Suprapubic skin (tissue), 4 donors: ENCODE results near the gene LCN12. TPM values are rescaled to one million over a fixed set of nuclear protein-coding genes. Genes with fewer than 3 reads are reported as not detected.
A peak's percentile ranks its signal among the peaks of the same experiment; 100 is the strongest.

Experiments
- DNase-seq, 2 donors: peaks; one replicate each; pipeline ENCODE4 v3.0.0-alpha.2; 2019; ENCODE audit warnings: low spot score in 2 of 2
- H3K27ac ChIP-seq: fragments of 200-600 bp; sonication (generic); one replicate; pipeline ENCODE4 v1.5.1; 2019
- H3K27me3 ChIP-seq: fragments of 200-600 bp; sonication (generic); one replicate; pipeline ENCODE4 v1.5.1; 2019
- H3K36me3 ChIP-seq: fragments of 200-600 bp; sonication (generic); one replicate; pipeline ENCODE4 v1.5.1; 2019
- H3K4me1 ChIP-seq: fragments of 200-600 bp; sonication (generic); one replicate; pipeline ENCODE4 v1.5.1; 2019
- H3K4me3 ChIP-seq: fragments of 200-600 bp; sonication (generic); one replicate; pipeline ENCODE4 v1.5.1; 2019; ENCODE audit warnings: mild to moderate bottlenecking
- H3K9me3 ChIP-seq: fragments of 200-600 bp; sonication (generic); one replicate; pipeline ENCODE4 v1.5.1; 2019
- CTCF ChIP-seq, 2 donors: fragments of 200-600 bp in 1 of 2; fragments of 450-650 bp in 1 of 2; sonication (generic) in 1 of 2; IDR thresholded peaks; one replicate each; pipeline ENCODE4 v1.5.1; 2016 to 2019; ENCODE audit warnings: antibody characterized with exemption in 2 of 2, mild to moderate bottlenecking in 1 of 2, moderate library complexity in 1 of 2
- EP300 ChIP-seq: sonication (generic); formaldehyde crosslinking; IDR thresholded peaks from one replicate; pipeline ENCODE4 v1.6.1; 2017; ENCODE audit warnings: antibody characterized with exemption
- POLR2A ChIP-seq, 2 donors: fragments of 450-650 bp; IDR thresholded peaks; one replicate each; pipeline ENCODE4 v1.6.1; 2017; ENCODE audit warnings: antibody characterized with exemption in 2 of 2, mild to moderate bottlenecking in 2 of 2, moderate library complexity in 2 of 2
- POLR2AphosphoS5 ChIP-seq, 3 donors: sonication (generic); formaldehyde crosslinking; IDR thresholded peaks; one replicate each; pipeline ENCODE4 v1.6.1; 2017; ENCODE audit warnings: antibody characterized with exemption in 3 of 3
- WGBS: methylation state at CpG from one replicate; pipeline ENCODE4 v1.1.5; 2018; 5-methylcytosine and 5-hydroxymethylcytosine counted together
- total RNA-seq, 4 donors: library from RNA; depleted of rRNA; stranded (reverse); fragments of >200 nt; gene quantifications; one replicate each; pipeline ENCODE4 v1.1.0, GENCODE V29; 2016

LCN12 gene
- 1 to 10 TPM in 1 of 4 donors, not detected in 3; 3.7 TPM for total RNA-seq

GRCh38 chr9:136951541-136952320 lies at the start of gene LCN12:
Gene LCN12 (plus strand): TSS chr9:136952273. CDS start chr9:136952328, 55 bp downstream.
- H3K36me3 ChIP-seq = no peaks in the 10 kb centered on the region
- no peaks in the 10 kb centered on the region for H3K27me3 ChIP-seq
- 88% methylated on average over 10 of the region's 14 CpGs for WGBS
- H3K27ac ChIP-seq = no peak within 1 kb of the TSS
- no peak for DNase-seq
- H3K9me3 ChIP-seq = no peaks in the 10 kb centered on the region
- peaks cover 32% of the 10 kb centered on the region for H3K4me1 ChIP-seq
- no peak within 1 kb of the TSS for H3K4me3 ChIP-seq
- TF ChIP-seq CTCF (IDR thresholded peaks at IDR 0.05) (no peak), POLR2A (IDR thresholded peaks at IDR 0.05) (no peak), EP300 (no peak), POLR2AphosphoS5 (IDR thresholded peaks at IDR 0.05) (no peak)

GRCh38 chr9:136903041-136903554 lies 49.0 kb upstream of the LCN12 start:
- Histone ChIP-seq H3K4me1 (peaks cover 47% of the 10 kb centered on the region), H3K27ac (peak overlapping the region; percentile 88), H3K27me3 (no peaks in the 10 kb centered on the region), H3K4me3 (no peak overlapping the region), H3K9me3 (no peaks in the 10 kb centered on the region), H3K36me3 (peaks cover 32% of the 10 kb centered on the region)
- no peak for DNase-seq
- 58% methylated on average over 12 of the region's 12 CpGs for WGBS
- TF ChIP-seq POLR2AphosphoS5 (IDR thresholded peaks at IDR 0.05) (no peak), CTCF (IDR thresholded peaks at IDR 0.05) (no peak), EP300 (no peak), POLR2A (IDR thresholded peaks at IDR 0.05) (no peak)

GRCh38 chr9:136906266-136906665 lies 45.8 kb upstream of the LCN12 start:
- Histone ChIP-seq H3K27me3 (no peaks in the 10 kb centered on the region), H3K9me3 (no peaks in the 10 kb centered on the region), H3K4me3 (no peak overlapping the region), H3K27ac (no peak overlapping the region), H3K4me1 (peaks cover 25% of the 10 kb centered on the region), H3K36me3 (peaks cover 38% of the 10 kb centered on the region)
- TF ChIP-seq EP300 (no peak), CTCF (IDR thresholded peaks at IDR 0.05) (no peak), POLR2A (IDR thresholded peaks at IDR 0.05) (no peak), POLR2AphosphoS5 (IDR thresholded peaks at IDR 0.05) (no peak)
- WGBS = 73% methylated on average over 4 of the region's 4 CpGs
- no peak for DNase-seq

GRCh38 chr9:136907011-136907914 lies 44.8 kb upstream of the LCN12 start:
- DNase-seq = no peak
- no peaks in the 10 kb centered on the region for H3K9me3 ChIP-seq
- peaks cover 39% of the 10 kb centered on the region for H3K36me3 ChIP-seq
- WGBS = 88% methylated on average over 18 of the region's 29 CpGs
- no peak overlapping the region for H3K4me3 ChIP-seq
- H3K27ac ChIP-seq = no peak overlapping the region
- H3K4me1 ChIP-seq = peaks cover 15% of the 10 kb centered on the region
- TF ChIP-seq POLR2AphosphoS5 (IDR thresholded peaks at IDR 0.05) = no peak
- no peak for TF ChIP-seq CTCF (IDR thresholded peaks at IDR 0.05)
- TF ChIP-seq EP300 = no peak
- no peak for TF ChIP-seq POLR2A (IDR thresholded peaks at IDR 0.05)
- H3K27me3 ChIP-seq = no peaks in the 10 kb centered on the region
